ENCODE measurements around the gene COL2A1.

Gene COL2A1

DNA sequence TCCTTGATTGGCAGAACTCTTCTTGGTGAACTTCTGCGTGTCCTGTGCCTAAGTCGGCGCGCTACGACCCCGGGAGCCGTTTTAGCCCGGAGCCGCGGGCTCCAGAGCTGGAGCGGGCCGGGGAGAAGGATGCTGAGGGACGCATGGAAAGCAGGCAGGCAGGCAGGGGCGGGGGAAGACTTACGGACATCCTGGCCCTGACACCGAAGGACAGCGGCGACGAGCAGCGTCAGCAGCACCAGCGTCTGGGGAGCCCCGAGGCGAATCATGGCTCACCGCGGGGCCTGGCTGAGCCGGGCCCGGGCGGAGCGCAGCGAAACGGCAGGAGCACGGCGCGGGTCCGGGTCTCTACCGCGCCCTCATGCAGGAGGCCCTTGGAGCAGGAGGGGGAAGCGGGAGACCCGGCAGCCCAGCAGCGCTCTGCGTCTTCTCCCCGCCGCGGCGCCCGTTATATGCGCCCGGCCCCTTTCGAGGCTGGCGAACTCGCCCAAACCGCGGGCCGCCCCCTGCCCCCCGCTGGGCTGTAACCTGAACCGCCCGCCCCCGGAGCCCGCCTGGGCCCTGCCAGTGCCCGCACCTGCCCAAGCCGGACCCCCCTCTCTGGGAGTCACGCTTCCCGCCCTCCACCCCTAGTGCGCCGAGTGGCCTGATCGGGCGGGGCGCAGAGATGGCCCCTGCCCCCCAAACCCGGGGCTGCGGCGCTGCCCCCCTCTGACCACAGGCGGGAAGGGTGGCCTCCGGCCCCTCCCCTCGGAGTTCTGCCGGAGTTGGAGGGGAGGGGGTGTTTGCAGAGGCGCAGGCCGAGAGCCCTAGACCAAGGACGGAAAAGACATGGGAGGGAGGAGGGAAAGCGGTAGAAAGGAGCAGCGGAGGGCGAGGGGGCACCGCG lies at the start of gene COL2A1:
TSS of gene COL2A1 (minus strand) at position 424 of the 889 bp plus-strand sequence. CDS start at position 269, 155 bp downstream.
- no peak for DNase-seq (ENCODE audit: low read depth)

DNA sequence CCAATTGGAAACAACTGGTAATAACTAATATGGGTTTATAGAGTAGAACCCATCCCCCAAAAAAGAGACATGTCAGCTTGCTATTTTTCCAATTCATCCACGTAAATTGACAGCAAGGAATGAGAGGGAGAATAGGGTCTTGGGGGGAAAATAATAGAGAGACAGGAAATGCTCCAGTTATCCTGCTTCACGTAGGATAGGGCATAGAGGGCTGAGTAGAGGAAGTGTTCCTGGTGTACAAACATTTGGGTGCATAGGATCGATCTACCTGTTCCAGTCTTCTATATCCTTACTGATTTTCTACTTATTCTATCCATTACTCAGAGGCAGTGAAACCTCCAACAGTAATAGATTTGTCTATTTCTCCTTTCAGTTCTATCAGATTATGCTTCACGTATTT lies 49.6 kb upstream of the COL2A1 start:
- DNase-seq (ENCODE audit: low read depth) = no peak

DNA sequence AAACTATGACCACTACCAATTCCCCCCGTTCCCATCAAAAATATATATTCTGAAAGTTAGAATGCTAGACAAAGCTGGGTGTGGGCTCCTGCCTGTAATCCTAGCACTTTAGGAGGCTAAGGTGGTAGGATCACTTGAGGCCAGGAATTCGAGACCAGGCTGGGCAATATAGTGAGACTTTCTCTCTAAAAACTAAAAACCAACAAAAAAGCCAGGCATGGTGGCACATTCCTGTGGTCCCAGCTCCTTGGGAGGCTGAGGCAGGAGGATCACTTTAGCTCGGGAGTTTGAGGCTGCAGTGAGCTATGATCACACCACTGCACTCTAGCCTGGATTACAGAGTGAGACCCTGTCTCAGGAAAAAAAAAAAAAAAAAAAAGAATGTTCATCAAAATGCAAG lies 48.8 kb upstream of the COL2A1 start:
- DNase-seq (ENCODE audit: low read depth) = no peak

DNA sequence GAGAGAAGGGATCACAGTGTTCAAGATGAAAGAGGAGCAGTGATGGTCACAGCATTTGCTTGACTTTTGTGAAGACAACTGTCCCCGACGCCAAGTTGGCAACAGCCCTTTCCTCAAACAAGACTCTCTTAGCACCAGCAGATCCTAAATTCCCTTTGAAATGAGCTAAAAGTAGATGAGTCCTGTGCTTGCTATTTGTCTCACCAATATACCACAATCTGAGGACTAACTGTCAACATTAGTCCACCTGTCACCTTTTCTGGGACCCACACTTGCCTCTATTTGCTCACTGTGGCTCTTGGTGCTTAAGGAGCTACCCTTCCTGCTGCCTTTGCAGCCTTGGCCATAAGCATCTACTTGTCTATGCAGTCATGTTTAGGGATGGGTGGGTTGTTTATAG lies 47.4 kb upstream of the COL2A1 start:
- DNase-seq (ENCODE audit: low read depth) = no peak

DNA sequence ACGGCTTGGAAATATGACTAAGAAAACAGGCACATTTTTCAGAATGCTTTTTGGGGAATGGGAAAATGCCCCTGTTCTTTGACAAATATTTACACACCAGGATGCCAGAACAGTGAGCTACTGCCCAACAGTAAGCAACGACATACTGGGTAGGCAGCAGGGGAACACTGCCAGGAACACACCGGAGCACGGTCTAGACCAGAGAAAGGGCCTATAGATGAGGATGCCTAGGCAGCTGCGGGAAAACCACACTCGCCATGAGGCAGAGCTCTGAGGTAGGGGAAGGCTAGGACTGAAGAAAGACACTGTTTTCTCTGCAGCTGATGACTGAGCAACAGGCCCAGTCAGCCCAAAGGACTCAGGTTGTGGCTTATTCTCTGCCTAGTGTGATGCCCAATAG lies 45.9 kb upstream of the COL2A1 start:
- no peak for DNase-seq (ENCODE audit: low read depth)

DNA sequence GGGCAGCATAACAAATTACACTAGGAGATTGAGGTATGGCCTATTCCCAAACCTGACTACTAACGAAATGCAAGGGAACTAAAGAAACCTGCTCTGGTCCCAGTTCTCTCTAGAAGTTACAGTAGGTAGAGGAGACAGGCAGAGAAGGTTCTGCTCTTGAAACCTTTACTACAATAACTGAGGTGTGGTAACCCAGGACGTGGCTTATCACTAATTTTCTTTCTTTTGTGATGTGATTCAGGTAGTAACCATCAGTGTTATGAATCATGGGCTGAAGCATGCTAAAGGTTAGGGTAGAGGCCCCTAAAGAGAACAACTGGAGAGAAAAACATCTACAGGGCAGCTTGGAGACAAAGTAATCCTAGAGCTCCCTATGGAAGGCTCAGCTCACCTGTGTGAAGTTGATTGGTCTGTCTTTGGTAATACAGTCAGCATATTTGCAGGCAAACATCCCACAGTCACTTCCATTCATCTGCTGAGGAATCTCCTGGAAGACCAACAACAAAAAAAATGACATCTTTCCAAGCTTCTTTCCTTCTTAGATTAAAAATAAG lies 41.8 kb upstream of the COL2A1 start:
- DNase-seq (ENCODE audit: low read depth) = no peak

DNA sequence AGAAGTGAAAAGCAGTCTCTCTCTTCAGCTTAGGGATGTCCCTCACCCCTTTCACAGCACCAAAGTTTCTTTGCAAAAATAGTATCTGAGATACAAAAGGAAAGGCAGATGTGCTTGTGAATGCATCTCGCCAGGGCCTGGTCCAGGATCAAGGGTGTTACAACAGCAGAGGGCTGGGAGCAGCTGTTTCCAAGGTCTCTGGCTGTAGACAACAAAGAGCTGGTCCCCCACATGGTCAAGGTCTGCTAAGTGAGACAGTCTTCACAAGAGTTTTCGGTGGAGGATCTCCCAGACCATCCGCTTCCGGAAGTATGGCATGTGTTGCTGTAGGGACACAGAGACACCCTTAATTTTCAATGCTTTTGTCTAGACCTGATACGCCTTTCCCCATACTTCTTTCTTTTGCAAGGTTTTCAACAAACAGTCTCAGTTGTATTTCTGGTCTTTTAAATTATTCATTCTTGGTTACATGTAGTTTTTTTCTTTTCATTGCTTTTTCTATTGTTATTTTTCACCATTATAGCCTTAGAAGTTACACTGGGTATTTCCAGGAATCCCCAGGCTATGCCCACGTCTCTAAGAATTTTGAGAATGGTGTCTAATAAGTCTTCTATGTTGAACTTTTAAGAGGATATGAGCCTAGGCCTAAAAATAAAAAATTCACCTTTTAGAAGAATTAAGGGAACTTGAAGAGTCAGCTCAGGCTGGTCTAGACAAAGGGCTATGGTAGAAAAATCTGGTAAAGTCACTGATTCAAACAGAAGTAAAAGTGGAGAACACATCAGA lies 41.0 kb upstream of the COL2A1 start:
- DNase-seq (ENCODE audit: low read depth) = no peak

DNA sequence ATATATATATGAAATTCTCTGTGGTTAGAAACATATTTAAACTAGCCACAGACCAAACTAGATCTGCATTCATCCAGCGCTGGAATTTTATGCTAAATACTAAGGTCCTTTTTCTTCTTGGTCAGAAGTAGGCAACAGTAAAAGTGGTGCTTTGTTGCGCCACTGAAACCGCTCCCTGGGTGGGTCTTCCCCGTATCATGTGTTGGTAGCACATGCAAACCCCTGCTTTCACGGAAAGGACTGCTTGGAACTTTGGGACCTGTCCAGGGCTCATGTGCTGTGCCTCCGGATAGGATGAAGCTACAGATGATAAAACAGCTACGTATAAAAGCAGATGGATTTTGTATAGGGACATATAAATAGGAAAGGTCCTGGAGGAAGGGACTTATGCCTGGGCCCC lies 40.1 kb upstream of the COL2A1 start:
- DNase-seq (ENCODE audit: low read depth) = no peak

DNA sequence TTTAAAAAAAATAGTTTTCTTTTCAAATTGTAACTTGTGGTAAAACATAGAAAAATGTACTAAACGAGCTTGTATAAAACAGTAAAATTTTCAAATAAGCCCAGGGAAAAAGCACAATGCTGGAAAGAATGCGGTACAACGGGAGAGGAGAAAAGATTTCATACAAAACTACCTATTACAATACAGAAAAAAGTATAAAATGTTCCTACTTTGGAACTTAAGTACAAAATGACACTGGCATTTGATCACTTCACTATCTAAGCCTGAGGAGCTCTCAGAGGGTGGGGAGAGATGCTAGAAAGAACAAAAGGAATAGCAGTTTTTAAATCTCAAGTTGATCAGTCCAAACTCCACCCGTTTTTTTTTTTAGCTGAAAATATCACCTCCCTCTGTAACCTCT lies 39.5 kb upstream of the COL2A1 start:
- no peak for DNase-seq (ENCODE audit: low read depth)

DNA sequence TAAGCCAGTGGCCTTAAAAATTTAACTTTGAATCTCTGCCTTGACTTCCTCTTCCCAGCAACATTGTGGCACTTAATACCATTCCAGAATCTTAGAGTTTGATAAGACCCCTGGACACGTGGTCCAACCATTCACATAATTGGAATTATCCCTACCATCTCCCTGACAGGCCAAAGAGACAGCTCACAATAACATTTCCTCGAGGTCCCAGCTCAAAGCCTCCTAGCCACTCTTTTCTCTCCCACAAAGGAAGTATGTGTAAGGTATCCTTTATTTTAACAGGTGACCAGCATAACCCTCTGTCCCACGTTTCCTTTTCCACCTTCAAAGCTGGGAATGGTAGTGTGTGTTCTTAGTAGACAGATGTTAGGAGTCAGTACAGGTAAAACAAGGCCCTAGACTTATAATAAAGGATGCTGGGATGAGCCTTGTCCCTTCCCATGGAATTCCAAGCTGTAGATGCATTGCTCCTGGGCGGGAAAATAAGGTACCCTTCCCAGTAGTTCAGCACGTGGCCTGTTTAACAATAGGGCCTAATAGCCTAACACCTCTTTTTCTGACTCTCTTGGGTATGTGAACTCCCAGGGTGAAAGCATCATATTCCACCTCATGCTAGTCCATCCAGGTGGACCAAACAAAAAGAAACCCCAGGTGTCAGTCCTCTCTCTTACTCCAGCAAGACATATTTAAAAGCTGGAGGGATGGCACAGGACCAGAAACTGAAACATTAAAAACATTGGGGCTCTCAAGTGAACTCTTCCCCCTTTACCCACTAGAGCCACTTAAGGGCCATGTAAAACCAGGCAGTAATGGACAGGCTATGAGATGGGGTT lies 37.5 kb upstream of the COL2A1 start:
- DNase-seq (ENCODE audit: low read depth) = no peak

DNA sequence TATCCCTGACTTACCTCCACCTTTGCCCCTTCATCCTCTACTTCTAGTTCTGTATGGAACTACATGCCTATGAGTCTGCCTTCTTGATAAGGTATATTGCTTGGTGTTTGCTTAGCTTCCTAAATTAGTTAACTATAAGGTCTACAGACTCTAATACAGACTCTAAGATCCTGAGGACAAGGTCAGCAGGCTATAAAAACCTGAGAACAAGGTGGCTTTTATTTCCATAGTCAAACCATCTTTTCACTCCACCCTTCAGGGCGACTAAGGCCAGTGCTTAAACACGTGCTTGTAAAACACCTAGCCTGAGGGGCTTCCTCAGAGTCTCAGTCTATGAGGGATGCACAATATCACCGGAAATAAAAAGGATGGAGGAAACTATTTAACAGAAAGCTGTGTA lies 36.1 kb upstream of the COL2A1 start:
- no peak for DNase-seq (ENCODE audit: low read depth)

DNA sequence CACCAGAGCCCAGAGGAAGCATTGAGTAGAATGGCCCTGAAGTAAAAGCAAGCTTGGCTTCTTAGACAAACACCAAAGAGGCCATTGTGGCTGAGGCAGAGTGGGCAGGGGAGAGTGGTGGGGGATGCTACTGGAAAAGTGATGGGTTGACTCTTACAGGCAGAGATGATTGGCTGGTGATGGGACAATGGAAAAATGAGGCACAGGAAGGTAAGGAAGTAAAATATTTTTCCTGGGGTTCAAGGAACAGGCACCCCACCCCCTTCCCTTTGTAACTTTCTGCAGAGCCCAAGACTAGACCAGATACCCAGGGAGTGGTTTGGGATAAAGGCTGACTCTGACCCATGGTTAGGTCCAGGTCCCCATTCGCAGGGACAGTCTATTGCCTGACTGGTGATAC lies 34.9 kb upstream of the COL2A1 start:
- no peak for DNase-seq (ENCODE audit: low read depth)

DNA sequence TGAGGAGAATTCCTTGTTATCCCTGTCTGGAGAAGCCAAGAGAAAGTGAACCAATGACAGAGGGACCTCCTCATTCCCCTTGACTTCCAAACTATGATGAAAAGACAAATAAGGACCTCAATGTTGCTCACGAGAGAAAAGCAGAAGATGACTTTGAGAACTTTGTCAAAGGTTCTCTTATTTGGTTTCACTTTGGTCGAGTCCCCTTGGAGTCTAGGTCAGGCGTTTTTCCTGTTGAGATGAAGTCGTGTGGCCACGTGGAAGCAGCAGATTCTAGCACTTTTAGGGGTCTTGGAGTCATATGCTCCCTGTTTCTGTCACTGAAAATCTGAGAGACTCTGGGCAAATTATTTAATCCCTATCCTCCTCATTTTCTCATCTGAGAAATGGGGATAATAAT lies 33.8 kb upstream of the COL2A1 start:
- no peak for DNase-seq (ENCODE audit: low read depth)

DNA sequence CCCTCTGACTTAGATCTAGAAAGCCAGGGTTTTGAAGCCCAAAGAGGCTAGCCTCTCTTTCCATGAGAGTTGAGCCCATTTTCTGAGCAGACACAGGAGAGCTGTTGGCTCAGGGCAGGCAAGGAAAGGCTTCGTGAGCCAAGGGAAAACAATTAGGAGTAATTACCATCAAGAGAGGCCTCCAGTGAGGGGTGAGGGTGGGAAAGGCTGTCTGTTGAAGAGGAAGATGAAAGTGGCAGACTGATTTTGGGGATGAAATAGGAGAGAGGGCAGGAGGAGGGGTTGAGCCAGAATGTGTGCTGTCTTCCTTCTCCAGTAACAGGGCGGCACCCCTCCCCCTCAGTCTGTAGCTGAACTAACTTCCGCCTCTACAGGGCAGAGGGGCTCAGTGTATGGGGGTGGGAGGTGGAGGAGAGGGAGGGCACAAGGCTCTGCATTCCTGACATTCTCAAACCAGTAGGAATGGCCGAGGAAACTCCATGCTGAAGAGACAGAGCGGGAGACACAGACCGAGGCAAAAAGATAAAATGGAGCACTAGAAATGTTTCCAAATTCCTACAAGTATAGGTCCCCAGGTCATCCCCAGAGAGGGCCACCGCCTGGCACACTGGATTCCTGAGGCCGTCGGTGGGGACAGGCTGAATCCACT lies 33.1 kb upstream of the COL2A1 start:
- no peak for DNase-seq (ENCODE audit: low read depth)

DNA sequence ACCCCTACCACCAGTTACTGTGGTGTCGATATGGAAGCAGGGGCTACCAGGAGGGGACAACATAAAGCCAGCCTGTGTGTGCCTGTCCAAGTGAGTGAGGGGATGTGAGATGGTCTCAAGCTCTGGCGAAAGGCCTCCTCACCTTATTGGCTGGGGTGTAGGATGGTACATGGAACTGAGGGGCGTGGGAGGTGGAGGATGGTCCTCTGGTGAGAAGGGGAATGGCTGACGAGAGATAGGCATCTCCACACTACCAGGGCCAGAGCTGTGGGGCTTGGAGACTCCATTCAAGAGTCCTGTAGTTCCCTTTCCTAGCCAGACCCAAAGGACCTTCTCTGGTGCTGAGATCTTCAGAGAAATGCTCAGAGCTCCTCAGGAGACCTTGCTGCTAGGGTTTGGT lies 32.5 kb upstream of the COL2A1 start:
- no peak for DNase-seq (ENCODE audit: low read depth)

DNA sequence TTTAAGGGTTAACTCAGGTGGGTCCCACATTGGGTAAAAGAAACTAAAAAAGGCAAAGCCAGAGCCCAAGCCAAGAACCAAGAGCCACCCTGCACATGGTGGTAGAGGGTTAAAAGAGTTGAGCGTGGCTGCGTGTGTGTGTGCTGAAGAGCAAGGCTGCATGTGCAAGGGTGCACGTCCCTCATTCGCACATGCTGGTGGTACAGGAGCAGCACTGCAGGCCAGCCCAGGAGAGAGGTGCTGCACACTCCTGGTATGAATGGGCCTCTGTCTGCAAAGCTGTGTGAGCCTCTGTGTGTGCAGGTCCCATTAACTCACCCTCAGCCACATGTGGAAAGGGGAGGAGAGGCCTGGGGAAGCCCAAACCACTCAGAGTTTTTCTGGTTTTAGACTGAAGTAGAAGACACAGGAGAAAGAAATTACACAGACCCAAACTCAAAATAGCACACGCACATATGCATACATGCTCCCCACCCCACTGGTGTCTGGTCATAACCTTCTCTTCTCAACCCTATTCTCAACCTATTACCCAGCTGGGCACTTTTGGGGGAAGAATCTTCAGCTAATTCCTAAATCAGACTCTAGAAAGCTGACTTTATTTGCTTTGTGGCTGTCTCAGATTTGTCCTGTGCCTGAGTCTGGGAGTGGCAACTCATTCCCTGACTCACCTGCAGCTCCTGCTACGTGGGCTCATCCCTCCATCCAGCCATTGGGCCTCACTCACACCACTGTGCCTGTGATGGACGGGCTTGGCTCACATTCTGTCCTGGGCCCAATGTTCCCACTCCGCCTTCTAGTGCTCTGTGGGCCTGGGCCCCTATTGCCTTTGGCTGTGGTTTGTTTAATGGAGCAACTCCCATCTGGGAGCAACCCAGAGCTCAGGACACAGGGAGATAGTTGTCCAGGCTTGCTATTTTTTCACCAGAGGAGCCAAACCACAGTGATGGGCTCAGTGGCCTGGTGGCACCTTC lies 30.8 kb upstream of the COL2A1 start:
- DNase-seq (ENCODE audit: low read depth) = no peak

DNA sequence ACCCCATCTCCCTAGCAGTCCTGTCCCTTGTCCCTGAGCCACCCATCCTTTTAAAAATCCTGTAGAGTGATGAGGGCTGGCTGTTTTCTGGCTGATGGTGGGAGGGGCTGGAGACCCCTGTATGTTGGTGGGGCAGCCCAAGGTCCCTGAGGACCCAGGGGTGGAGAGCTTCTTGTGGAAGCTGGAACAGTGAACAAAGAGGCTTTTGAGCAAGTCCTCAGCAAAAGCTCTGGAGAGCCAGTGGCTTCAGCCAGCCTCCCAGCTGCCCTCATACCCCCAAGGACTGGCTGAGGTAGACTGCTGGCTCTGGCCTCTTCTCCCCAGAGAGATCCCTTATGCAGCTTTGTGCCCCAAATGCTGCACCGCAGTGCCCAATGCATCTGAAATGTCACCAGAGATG lies 29.2 kb upstream of the COL2A1 start:
- no peak for DNase-seq (ENCODE audit: low read depth)

DNA sequence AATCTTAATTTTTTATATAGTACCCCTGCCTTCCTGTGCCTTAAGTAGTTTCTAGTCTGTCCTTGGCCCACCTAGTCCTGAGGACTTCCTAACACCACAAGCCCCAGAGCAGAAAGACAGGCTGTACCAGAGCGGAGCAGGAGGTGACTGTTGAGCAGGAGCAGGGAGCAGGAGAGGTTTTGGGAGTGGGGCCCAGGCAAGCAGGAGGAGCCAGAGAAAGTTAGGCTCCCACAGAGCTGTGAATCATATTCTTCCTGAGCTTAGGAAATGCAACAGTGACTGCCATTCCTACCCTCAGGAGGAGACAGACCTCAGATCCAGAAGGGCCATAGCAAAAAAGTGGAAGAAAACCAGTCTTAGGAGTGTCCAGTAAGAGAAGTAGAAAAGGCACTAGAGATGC lies 28.3 kb upstream of the COL2A1 start:
- DNase-seq (ENCODE audit: low read depth) = no peak

DNA sequence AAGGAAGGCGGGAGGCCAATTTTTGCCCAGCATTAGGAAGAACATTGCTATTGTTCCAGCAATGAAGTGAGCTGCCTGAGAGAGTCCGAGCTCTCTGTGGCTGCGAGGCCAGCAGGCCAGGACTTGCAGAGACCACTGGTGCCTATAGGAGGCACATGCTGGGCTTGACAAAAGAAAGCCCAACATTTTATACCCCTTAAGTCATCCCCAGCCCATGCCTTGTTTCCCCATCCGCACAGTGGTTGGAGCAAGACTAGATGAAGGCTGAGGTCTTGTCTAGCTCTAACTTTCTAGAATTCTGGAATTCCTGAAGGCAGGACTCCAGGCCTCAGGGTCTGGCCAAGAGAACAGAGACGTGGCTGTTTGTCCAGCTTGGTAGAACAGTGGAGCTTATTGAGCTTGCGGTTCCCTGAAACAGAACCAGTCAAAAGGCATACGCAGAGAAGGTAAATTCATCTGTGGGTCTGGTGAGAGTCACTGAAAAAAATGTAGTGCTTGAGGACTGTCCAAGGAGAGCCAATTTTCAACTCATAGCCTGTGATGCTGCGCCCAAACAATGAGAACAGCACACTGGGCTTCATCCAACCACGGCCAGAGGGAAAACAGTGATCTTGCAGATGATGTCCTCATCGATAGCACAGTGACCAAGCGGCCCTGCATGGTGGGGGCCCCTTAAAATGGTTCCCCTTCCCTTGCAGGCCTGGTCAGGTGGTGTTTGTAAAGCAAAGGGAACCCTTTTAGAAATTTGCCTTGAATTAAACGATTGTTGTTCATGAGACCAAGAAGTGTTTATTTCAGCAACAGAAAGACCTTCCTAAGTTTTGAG lies 27.1 kb upstream of the COL2A1 start:
- DNase-seq (ENCODE audit: low read depth) = no peak
